HG03460 (cell line): Measurements from ENCODE around the gene CYB5A.
A peak's percentile ranks its signal among the peaks of the same experiment; 100 is the strongest.

Experiments
- ATAC-seq: cut with Tn5 transposase; IDR thresholded peaks from one replicate; pipeline ENCODE4 v1.9.1; 2021; ENCODE audit not compliant: unreplicated experiment

CYB5A gene

DNA sequence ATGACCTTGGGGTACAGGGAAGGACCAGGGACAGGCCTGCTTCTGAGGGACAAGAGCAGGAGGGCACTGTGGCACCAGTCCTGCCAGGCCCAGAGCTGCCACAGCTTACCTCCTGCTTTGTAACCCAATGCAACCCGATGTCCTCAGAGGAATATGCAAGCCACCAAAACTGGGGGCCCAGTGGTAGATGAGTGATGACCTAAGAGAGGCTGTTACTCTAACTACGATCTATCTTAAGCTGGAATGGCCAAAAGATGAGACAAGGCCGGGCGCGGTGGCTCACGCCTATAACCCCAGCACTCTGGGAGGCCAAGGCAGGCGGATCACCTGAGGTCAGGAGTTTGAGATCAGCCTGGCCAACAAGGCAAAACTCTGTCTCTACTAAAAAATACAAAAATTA lies 12.8 kb downstream of the CYB5A start:
- ATAC-seq, result no peak

DNA sequence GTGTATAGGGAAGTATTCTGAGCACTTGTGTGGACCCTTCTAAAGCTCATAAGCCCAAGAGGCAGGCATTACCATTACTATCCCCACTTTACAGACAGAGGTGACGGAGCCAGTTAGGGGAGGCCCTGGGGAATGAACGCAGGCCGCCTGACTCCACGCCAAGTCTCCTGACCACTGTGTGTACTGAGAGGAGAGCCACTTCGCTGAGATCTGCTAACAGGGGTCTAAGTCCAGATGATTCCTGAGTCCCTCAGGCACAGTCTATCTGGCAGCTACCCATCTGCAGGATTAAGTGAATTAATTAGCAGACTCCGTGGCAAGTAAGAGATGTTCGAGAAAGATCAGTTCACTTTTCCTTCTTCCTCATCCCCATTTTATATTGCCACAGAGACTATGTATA lies 13.7 kb downstream of the CYB5A start:
- ATAC-seq, result no peak

DNA sequence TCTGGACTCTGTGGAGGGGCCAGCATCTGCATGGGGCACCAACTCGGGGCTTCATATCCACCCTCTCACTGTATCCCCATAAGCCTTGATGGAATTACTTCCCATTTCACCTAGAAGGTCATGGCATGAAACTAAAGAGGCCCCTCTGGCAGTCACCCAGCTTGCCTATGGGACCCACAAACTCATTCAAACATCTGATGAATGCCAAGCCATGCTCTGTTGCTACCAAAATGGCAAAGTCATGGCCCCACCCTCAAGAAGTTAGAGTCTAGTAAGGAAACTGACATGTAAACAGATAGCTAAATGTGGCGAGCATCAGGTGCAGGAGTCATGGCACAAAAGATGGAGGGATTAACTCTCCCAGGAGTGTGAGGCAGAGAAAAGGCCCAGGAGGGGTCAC lies 14.5 kb downstream of the CYB5A start:
- no peak for ATAC-seq

DNA sequence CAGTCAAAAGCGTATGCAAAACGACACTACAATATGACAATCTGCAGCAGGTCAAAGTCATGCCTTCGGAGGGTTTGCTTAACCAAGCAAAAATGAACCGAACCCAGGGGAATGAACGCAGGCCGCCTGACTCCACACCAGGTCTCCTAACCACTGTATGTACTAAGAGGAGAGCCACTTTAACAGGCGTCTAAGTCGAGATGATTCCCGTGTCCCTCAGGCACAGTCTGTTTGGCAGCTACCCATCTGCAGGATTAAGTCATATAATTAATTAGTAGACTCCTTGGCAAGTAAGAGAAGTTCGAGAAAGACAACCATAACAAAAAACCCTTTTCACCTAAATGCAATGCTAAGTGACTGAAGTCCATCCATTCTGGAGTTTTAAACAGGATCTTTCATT lies 15.2 kb downstream of the CYB5A start:
- ATAC-seq, result no peak

DNA sequence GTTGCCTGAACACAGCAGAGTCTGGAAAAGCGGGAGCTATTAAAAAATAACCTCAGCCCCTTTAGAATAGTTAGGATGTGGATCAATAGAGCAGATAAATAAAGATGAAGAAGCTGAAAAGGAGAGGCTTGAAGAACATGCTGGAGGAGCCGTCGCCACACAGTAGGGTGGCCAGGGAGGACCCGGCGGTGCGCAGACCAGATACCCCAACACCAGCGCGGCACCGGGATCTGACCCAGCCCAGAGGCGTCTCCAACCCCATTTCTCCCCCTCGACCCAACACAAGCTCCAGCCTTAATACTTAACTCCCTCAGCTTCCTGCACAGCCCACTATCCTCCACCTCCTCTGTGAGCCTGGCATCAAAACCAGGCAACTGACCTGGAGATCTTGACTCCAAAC lies 16.0 kb downstream of the CYB5A start:
- ATAC-seq, result no peak

DNA sequence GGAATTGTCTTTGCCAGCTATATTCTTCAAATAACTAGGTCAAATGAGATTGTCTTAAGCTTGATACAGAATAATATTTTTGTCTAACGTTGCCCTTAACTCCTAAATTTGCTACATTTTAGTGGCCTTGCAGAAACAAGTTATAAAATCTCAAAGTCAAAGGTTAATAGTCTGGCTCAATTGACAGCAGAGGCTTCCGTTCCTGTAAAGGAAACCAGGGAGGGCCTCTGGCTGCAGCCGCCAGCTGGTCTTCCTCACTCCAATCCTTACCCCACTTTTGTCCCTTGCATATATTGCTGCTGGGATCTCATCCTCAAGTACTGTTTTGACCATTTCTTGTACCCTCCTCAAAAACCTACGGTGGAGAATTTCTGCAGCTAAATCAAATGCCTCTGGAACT lies 17.1 kb downstream of the CYB5A start:
- no peak for ATAC-seq

DNA sequence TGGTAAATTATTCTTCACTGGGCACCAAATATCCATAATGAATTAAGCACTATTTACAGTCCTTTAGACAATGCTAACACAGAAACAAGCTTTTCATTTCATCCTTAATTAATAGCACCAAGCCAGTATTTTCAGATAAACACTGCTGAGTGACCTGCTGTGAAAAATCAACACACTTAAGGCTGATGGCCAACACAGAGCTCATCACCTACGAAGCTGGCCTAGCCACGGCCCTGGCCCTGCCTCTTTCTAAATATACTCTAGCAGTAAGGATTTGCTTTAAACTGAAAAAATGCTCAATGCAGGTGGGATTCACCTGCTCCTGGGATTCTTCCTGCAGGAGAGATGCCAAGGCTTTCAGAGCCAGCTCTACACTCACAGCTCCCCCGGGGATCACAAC lies 18.4 kb downstream of the CYB5A start:
- no peak for ATAC-seq

DNA sequence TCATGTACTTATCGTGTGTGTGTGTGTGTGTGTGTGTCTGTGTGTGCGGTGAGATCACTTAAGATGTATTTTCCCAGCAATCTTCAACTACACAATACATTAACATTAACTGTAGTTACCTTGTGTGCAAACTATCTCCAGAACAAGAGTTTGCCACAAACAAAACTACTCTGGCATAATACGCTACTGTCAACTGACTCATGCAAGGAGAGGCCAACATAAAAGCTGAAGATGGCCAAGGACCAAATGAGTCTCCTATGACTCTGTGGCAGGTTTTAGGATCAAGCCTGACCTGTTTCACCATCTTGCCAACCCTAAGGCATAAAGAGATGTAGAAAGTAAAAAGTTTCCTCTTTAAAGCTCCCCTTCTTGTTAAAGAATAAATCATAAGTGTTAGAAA lies 20.1 kb downstream of the CYB5A start:
- no peak for ATAC-seq

DNA sequence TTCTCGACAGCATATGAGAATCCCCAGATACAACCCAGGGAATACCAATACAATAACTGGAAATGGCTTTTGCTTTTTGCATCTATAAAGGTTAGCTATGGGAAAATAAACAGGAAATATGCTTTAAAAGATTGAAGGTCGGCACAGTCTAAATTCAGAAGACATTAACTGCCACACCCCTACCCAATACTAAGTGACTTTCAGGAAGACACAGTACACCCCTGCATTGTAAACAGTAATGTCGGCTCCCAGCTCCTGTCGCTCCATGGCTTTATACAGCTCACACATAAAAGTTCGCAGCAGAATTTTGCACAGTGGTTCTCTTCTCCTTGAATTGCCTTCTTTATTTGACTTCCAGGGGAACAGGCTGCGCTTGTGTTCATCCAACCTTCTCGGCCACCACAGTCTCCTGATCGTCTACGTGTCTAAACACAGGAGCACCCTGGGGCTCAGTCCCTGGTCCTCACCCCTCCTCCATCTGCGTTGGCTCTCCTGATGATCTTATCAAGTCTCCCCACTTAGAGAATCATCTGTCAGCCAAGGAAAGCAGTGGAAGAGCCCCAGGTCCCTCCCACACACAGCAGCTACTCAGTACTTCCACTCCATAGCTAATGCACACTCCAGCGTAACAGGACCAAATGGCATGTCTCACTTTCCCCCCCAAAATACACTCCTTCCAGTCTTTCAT lies 22.7 kb downstream of the CYB5A start:
- ATAC-seq, result no peak

DNA sequence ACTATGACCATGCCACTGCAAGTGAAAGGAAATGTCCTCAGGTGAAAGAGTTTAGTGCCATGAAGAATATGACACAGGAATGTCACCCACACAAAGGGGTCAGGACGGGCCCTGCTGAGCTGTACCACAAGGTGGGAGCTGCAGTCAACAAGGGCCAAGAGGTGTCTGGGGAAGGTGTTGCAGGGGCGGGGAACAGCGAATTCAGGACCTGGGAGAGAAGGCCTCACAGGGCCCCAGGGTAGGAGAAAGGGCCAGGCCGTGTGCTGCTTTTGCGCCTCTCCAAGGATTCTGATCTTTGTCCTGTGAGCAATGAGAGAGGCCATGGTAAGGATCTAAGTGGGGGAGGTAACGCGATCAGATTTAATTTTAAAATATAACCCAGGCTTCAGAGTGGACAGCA lies 23.6 kb downstream of the CYB5A start:
- no peak for ATAC-seq

DNA sequence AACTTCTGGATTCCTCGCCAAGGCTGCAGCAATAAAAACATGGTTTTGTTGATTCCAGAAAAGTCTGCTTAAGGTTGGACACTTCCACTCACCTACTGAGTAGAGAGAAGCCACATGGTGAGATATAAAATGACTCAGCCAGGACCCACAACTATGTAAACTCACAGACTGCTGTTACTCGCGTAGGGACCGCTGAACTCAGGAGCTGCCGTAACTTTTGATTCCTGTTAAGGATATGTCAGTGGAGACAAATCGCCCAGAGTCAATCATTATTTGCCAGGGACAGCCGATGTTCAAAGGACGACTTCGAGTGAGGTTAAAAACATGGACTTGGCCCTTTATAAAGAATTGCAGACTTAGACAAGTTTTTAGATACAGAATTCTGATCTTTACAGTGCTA lies 25.6 kb downstream of the CYB5A start:
- no peak for ATAC-seq

DNA sequence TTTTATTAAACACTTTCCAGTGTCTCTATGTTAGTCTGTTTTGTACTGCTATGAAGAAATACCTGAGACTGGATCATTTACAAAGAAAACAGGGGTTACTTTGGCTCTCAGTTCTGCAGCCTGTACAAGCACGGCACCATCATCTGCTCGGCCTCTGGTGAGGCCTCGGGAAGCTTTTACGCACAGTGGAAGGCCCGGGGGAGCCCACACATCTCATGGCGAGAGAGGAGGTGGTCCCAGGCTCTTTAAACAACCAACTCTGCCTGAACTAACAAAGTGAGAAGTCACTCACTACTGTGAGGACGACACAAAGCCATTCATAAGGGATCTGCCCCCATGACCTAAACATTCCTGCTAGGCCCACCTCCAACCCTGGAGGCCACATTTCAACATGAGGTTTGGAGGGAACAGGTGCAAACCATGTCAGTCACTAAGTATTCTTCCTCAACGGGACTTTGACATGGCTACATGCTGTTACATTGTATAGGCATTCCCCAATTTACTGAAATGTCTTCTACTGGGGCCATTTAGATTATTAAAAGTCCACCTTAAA lies 26.1 kb downstream of the CYB5A start:
- no peak for ATAC-seq

DNA sequence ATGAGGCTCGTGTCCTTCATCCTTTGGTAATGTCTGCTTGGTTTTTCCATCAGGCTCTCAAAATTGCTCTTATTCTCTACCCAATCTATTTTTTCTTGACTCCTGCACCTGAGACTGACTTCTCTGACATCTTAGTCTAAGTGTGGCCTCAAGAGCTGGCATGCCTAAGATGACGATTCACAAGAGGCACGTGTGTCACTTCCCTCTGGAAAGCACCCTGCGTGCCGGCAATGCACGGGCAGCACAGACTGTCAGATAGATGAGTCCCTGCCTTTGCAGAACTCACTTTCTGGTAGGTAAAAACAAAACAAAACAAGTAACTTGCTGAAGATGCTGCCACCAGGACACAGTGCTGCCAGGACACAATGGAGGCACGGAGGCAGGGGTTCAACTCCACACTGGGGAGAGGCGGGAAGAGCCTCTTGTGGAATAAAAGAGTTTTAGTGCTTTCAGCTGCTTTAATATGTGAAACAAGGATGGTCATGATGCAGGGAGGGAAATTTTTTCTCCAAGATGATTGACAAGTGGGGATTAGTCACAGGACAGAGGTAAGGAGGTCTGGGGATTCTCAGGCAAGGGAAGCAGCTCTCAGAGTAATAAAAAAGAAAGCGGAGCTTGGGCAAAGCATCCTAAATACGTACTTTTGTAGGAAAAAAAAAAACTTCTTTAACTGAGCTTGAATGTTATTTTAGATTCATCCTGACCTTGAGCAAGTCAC lies 27.3 kb downstream of the CYB5A start:
- ATAC-seq, result peak; percentile 97

DNA sequence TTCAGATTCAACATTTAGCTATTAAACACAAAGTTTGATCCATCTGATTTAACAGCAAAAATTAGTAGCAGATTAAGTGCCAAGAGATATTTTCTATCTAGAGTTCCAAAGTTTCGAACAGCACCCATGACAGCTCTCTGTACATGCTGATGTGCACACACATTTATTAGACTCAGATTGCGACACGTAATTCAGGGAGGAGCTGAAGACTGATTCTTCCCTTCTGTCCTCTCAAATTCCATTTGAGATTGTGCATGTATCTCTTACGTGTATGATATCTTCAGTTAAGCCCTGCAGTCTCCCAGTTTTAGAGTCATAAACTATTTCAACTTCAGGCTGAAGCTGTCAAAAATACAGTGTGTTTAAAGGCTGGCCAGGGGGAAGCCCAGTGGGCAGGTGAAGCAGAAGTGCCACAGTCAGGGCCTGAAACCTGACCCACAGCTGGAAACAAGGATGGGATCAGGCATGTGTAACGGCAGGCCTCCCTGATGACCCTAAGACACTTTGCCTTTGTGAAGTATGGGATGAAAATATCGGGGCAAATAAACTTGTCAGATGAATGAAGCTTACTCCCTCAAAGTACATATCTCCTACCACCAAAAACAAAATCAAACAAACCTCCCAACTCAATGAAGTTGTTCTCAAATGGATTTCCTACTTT lies 30.6 kb downstream of the CYB5A start:
- no peak for ATAC-seq

DNA sequence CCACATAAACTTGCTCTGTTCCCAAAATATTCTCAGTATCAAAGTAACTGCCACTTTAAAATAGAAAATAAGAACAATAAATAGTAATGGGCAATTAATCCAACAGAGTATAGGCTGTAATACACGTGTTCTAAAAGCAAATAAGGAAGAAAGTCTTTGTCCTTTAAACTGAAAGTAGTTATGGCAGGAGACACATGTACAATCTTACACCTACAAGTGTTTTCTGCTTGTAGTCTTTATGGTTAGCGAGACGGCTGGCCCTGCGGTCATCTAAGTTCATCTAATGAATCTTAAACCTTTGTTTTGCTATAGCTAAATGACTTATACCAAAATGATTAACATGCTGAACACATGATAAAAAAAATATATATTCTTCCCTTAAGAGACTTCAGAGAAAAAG lies 32.4 kb downstream of the CYB5A start:
- ATAC-seq, result no peak

DNA sequence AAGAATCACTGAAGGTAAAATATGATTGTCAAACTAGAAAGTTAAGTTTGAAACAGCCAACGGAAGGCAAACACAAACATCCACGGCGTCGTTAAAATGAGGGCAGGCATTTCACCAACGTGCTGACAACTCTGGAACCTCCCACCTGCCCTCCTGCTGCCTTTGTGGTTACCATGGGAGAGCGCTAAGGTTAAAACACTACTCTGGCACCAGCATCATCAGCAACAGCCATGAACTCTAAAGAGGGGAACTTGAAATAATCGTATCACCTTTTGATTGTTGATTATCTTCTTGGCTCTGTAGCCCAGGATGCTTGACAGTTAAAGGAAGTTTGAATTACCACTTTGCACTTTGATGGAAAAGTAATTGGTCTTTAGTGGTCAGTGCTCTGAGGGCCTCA lies 34.7 kb downstream of the CYB5A start:
- no peak for ATAC-seq

DNA sequence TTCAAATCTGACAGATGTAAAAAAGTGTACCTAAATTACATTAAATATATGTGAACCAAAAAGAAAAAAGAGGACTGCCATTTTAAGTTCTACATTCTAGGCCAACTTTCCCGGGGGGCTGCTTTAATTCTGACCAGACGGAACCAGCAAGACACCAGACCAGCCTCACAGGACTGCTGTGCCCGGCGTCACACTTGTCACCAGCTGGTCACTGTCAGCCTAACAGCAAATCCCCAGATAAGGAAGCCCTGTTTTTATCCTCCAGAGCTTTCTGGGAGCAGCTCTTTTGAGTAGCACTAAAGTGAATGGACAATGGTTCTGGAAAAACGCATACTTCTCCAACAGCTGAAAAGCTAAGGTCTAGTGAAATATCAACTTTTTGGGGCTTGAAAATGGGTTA lies 35.6 kb downstream of the CYB5A start:
- no peak for ATAC-seq

DNA sequence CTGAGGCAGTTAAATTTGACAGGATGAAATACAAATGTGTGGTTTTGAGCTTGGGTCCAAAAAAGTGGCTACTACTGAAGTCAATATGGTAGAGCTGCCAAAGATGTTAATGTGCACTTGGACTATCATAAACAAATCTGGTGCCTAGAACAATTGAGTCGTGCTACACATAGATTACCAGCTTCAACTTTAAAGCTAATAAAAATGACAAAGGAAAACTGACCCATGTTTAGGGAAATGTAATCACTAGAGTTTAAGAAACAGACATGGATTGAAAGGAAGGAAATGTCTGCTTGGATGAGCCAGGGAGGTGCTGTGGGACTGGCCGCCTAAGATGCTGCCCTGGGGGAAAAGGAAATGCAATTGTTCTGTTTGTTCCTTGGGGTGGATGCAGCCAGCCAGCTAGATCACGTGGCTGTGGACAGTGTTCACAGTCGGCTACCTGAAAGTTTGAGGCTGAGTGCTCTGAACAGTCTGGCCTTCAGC lies 36.6 kb downstream of the CYB5A start:
- ATAC-seq, result no peak

DNA sequence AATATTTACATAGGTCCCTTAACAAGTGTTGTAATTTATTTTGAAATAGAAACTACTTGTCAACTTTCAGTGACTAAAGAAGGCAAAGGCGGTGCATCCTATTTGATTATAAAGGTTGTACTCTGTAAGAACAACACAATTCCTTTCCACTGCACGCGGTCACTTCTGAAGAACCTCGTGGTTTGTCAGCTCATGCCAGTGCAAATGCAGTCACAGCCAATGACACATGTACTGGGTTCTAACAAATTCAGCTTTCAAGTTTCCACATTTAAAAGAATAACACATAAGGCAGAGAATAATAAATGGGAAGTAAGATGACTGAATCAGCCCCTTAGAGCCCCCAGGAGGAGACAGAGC lies 39.7 kb downstream of the CYB5A start:
- no peak for ATAC-seq

DNA sequence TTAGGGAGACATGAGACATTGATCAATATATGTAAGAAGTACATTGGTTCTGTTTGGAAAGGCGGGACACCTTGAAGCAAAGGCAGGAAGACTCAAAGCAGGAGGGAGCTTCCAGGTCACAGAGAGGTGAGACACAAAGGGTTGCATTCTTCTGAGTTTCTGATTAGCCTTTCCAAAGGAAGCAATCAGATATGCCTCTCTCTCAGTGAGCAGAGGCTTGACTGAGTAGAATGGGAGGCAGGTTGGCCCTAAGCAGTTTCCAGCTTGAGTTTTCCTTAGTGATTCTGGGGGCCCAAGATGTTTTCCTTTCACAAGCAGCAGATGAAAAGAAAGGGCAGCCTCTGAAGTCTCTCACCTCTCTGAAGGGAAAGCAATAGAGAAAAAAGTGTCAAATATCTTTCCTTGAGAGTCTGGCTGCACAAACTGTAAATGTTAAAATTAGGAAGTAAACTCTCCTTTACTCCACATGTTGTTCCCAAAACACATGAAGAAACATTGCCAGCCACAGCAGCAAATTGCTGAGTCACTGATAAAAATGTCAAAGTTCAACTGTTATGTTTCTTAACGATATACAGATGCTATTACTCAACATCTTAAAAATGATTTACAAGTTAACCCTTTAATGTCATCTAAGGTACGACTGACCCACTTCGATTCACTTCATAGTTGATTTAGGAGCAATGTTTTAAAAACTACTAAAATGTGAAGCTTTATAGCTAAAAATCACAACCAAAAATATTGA lies 40.3 kb downstream of the CYB5A start:
- no peak for ATAC-seq

DNA sequence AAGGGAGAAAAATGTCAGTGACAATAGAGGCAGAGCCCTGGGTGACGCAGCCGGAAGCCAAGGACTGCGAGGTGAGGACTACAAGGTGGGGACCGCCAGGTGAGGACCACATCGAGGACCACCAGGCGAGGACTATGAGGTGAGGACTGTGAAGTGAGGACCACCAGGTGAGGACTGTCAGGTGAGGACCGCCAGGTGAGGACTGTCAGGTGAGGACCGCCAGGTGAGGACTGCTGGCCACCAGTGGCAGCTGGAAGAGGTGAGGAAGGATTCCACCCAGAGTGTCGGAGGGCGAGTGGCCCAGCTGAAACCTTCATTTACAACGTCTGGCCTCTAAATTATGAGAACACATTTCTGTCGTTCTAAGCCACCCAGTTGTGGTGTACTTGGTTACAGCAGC lies 41.6 kb downstream of the CYB5A start:
- ATAC-seq, result no peak
